PFSK-1 (cell line): ENCODE data around the gene OSBPL10.

Source experiments
- FOXP2 ChIP-seq: optimal IDR thresholded peaks from 2 replicates; pipeline ENCODE3; 2011; ENCODE audit warnings: borderline replicate concordance, control low read depth, inconsistent platforms; ENCODE audit not compliant: insufficient read depth; ENCODE audit errors: extremely low read length, extremely low read depth
- POLR2AphosphoS5 ChIP-seq: IDR thresholded peaks from 2 replicates; pipeline ENCODE4 v1.6.1; 2012; ENCODE audit warnings: low read depth, mild to moderate bottlenecking, control low read depth, low read length, moderate library complexity
- REST ChIP-seq, 2 experiments: IDR thresholded peaks; 2 replicates each; pipeline versions ENCODE4 v1.6.1 to v1.8.0; 2011 to 2012; ENCODE audit warnings: low read depth in 2 of 2, low read length in 2 of 2, control low read depth in 1 of 2, inconsistent platforms in 1 of 2, mild to moderate bottlenecking in 1 of 2, moderate library complexity in 1 of 2; ENCODE audit not compliant: insufficient read depth in 1 of 2
- SIN3A ChIP-seq: IDR thresholded peaks from 2 replicates; pipeline ENCODE4 v1.6.1; 2012; ENCODE audit warnings: mild to moderate bottlenecking, low read length, moderate library complexity, borderline replicate concordance; ENCODE audit not compliant: insufficient read depth
- TAF1 ChIP-seq: IDR thresholded peaks from 2 replicates; pipeline ENCODE4 v1.6.1; 2012; ENCODE audit warnings: low read length, control low read depth, borderline replicate concordance; ENCODE audit not compliant: insufficient read depth

OSBPL10 gene

GRCh38 chr3:31752305-31753049, 228.6 kb downstream of the OSBPL10 start:
- TF ChIP-seq TAF1 = no peak
- TF ChIP-seq POLR2AphosphoS5 = no peak
- no peak for TF ChIP-seq REST (IDR thresholded peaks at IDR 0.05; ENCODE audit: insufficient read depth in 1 of 2, low read depth in 2 of 2, low read length in 2 of 2)
- TF ChIP-seq SIN3A = no peak
- no peak for TF ChIP-seq FOXP2

- TF ChIP-seq REST (IDR thresholded peaks at IDR 0.05; ENCODE audit: insufficient read depth in 1 of 2, low read depth in 2 of 2, low read length in 2 of 2) = no peak
- TF ChIP-seq SIN3A = no peak
- TF ChIP-seq POLR2AphosphoS5 = no peak
- no peak for TF ChIP-seq FOXP2
- no peak for TF ChIP-seq TAF1
Measured at GRCh38 chr3:31750341-31750740, 230.7 kb downstream of the OSBPL10 start.

DNA sequence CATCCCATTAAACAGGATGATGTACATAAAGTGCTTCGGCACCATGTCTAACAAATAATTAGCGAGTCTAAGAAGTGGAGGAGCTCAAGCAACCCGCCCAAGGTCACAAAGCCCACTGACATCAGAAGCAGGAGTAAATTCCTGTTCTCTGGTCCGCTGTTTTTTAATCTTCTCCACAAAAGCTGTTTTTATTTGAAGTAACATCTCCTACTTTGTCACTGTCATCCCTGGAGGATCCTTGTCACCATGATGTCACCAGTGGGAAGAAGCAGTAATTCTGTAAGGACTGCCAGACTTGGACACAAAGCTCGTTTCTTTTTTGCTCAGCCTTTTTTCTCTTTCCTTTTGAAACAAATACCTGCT, 232.1 kb downstream of the OSBPL10 start:
- no peak for TF ChIP-seq TAF1
- no peak for TF ChIP-seq SIN3A

DNA sequence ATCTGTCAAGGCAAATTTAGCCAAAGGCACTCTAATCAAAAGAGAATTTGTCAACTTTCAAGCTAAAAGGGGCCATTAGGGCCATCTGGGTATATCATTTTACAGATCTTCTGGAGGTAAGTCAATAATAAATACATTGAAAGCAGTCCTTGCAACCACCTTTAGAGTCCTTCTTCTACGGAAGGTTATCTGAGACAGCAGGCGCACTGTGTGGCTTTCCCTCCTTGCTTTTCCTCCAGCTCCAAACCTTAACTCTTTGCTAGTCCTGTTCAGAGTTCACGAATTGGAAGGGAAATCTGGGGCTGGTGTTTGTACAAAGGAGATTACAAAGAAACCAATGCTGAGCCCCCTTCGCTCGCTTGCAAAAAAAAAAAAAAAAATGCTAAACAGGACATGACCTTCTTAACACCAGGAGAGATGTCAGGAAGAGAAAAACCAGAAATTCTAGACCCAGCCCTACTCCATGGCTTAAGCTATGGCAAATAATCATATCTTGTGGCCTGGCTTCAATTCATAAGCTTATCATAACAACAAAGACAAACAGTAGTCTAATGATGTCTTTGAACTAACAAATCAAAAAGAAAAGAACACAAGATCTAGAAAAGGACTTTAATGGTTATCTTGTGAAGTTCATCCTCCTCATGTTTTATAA, 232.7 kb downstream of the OSBPL10 start:
- TF ChIP-seq TAF1 (no peak), SIN3A (no peak), FOXP2 (no peak), POLR2AphosphoS5 (no peak), REST (IDR thresholded peaks at IDR 0.05; ENCODE audit: insufficient read depth in 1 of 2, low read depth in 2 of 2, low read length in 2 of 2) (no peak)

- TF ChIP-seq FOXP2 (no peak), TAF1 (no peak), POLR2AphosphoS5 (no peak), REST (IDR thresholded peaks at IDR 0.05; ENCODE audit: insufficient read depth in 1 of 2, low read depth in 2 of 2, low read length in 2 of 2) (no peak)
Measured at GRCh38 chr3:31747785-31748184, 233.3 kb downstream of the OSBPL10 start.
